ENCODE measurements around the gene NDUFA13.

NDUFA13 gene

DNA sequence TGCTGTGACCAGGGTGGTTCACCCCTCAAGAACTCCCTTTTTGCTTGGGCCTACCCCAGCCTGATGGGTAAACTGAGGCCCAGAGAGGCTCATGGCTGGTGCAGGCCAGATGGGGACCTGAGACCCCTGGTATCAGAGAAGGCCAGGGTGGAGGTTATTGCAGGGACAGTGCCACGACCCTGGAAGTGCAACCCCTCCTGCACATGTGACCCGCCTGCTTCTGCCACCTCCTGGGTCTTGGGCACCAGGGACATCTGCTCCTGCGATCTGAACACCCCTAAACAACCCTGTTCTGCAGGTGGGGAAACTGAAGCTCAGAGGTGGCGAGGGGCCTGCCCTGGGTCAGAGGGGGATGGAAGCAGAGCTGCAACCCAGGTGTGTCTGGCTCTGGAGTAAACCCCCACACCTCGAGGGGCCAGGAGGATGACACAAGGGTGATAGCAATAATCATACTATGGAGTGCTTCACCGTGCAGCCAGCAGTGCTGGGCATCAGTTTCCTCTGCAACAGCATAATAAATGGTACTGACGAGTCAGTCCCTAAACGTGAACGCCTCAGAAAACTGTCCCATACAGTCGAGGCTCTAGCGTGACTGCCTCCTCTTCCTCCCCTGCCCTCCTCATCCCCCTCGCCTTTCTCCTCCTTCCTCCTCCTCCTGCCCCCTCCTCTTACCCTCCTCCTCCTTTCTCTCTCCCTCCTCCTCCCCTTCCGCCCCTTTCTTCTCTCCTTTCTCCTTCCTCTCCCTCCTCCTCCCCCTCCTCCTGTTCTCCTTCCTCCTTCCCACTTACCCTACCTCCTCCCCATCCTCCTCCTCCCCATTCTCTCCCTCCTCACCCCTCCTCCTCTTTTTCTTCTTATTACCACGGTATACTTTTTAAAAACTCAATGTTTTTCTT is 17.0 kb downstream of the NDUFA13 start:
- H3K4me3 ChIP-seq (ENCODE audit: low read depth, low read length) = no peak overlapping the region
- TF ChIP-seq, protein P1, sequence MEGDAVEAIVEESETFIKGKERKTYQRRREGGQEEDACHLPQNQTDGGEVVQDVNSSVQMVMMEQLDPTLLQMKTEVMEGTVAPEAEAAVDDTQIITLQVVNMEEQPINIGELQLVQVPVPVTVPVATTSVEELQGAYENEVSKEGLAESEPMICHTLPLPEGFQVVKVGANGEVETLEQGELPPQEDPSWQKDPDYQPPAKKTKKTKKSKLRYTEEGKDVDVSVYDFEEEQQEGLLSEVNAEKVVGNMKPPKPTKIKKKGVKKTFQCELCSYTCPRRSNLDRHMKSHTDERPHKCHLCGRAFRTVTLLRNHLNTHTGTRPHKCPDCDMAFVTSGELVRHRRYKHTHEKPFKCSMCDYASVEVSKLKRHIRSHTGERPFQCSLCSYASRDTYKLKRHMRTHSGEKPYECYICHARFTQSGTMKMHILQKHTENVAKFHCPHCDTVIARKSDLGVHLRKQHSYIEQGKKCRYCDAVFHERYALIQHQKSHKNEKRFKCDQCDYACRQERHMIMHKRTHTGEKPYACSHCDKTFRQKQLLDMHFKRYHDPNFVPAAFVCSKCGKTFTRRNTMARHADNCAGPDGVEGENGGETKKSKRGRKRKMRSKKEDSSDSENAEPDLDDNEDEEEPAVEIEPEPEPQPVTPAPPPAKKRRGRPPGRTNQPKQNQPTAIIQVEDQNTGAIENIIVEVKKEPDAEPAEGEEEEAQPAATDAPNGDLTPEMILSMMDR (IDR thresholded peaks at IDR 0.05; ENCODE audit: low read depth, low read length) = no peak

GRCh38 chr19:19533841-19534240 is 17.8 kb downstream of the NDUFA13 start:
- no peak overlapping the region for H3K4me3 ChIP-seq (ENCODE audit: low read depth, low read length)
- TF ChIP-seq, protein P1 (IDR thresholded peaks at IDR 0.05; ENCODE audit: low read depth, low read length) = no peak

DNA sequence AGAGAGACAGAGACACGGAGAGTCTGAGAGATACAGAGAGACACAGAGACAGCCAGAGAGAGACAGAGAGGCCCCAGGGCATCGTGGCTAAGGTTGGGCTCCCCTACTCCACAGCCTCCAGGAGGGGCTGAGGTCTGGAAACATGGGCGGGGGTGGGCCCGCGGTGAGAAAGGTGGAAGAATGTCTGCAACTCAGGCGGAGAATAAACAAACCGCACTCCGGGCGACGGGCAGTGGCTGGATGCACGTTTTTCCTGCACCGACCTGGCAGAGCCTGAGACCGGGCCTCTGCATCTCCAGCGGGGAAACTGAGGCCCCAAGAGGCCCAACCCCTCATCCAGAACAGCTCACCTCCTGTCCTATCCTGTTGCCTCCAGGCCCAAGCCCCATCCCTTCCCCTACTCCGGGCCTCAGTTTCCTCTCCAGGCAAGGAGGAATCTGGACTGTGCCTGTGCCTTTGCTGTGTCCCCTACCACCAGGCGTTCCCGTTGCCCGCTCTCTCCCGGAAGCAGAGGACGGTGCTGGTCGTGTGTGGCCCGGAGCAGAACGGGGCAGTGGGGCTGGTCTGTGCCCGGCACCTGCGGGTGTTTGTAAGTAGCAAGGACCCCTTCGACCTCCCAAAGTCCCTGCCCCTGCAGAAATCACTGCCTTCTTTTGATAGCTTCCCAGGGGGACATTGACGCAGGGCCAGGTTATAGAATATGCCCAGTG is 18.7 kb downstream of the NDUFA13 start:
- TF ChIP-seq, protein P1 (IDR thresholded peaks at IDR 0.05; ENCODE audit: low read depth, low read length) = no peak
- H3K4me3 ChIP-seq (ENCODE audit: low read depth, low read length) = no peak overlapping the region

GRCh38 chr19:19535311-19536191 is 19.5 kb downstream of the NDUFA13 start:
- TF ChIP-seq, protein P1 (IDR thresholded peaks at IDR 0.05; ENCODE audit: low read depth, low read length) = no peak
- no peak overlapping the region for H3K4me3 ChIP-seq (ENCODE audit: low read depth, low read length)

- no peak overlapping the region for H3K4me3 ChIP-seq (ENCODE audit: low read depth, low read length)
- TF ChIP-seq, protein P1 (IDR thresholded peaks at IDR 0.05; ENCODE audit: low read depth, low read length) = no peak
Observed at GRCh38 chr19:19537075-19538048, 21.3 kb downstream of the NDUFA13 start.

DNA sequence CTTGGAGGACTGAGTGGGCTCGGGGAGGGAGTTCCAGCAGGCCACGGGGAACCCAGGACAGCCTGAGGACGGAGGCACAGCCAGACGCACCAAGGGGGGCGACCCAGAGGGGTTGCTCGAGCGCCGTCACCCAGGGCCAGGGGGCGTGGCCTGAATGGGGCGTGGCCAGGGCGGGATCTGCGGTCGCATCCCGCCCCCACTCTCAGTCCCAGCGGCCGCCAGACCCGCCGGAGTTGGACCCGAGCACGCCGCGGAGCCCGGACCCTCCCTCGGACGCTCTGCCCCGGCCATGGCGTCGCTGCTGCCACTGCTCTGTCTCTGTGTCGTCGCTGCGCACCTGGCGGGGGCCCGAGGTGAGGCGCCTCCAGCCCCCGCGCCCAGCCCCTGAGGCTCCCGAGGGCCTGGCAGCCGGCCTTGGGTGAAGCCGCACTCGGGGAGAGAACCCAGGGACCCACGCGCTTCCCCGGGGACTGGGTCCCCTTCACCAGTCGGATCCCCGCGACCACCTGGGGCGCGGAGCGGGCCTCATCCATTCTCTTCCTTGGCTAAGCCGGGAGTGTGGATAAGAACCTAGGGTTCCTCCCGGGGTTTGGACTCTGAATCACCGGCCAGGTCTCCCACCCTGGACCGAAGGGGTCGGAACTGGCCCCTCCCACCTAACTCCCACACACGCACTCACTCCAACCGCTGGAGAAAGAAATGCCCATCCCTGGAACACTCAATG is 22.2 kb downstream of the NDUFA13 start, which contains the start of gene CILP2:
Gene CILP2, plus strand, starts transcription at position 205 of the 724 bp plus-strand sequence. Its CDS starts 85 bp downstream, at position 290.
- TF ChIP-seq, protein P1 (IDR thresholded peaks at IDR 0.05; ENCODE audit: low read depth, low read length) = no peak
- no peak within 1 kb of the TSS for H3K4me3 ChIP-seq (ENCODE audit: low read depth, low read length)

Data from WI38 (cell line).